NB4 (cell line): ENCODE data around the gene VPS35L.

Source experiments
- DNase-seq: peaks from one replicate; pipeline ENCODE4 v3.0.0; 2010; ENCODE audit warnings: low read depth
- H3K4me3 ChIP-seq: one replicate; pipeline ENCODE4 v1.5.1; 2011; ENCODE audit warnings: mild to moderate bottlenecking, low read depth, low read length, moderate library complexity
- CTCF ChIP-seq: IDR thresholded peaks from one replicate; pipeline ENCODE4 v1.5.1; 2012; ENCODE audit warnings: low read depth, low read length
- MAX ChIP-seq: IDR thresholded peaks from 2 replicates; pipeline ENCODE4 v1.6.1; 2011; ENCODE audit warnings: low read depth, low read length
- MYC ChIP-seq: IDR thresholded peaks from 2 replicates; pipeline ENCODE4 v1.6.1; 2011; ENCODE audit warnings: low read depth, low read length
- POLR2A ChIP-seq: IDR thresholded peaks from 2 replicates; pipeline ENCODE4 v1.6.1; 2011; ENCODE audit warnings: mild to moderate bottlenecking; ENCODE audit not compliant: insufficient read length; ENCODE audit errors: extremely low read depth

Gene VPS35L

GRCh38 chr16:19703172-19703889, 147.8 kb downstream of the VPS35L start:
- TF ChIP-seq POLR2A (no peak), MYC (no peak), CTCF (no peak), MAX (no peak)

GRCh38 chr16:19704321-19705145, 149.0 kb downstream of the VPS35L start:
- no peak overlapping the region for H3K4me3 ChIP-seq
- TF ChIP-seq MYC (no peak), POLR2A (no peak), MAX (no peak), CTCF (no peak)
- no peak for DNase-seq

More at GRCh38 chr16:19703172-19703889, 147.8 kb downstream of the VPS35L start:
- DNase-seq = no peak
- no peak overlapping the region for H3K4me3 ChIP-seq

GRCh38 chr16:19705146-19705501, 149.6 kb downstream of the VPS35L start:
- DNase-seq = no peak
- TF ChIP-seq MYC (no peak), CTCF (no peak), MAX (no peak), POLR2A (no peak)
- no peak overlapping the region for H3K4me3 ChIP-seq

- DNase-seq = no peak
- TF ChIP-seq MAX (no peak), MYC (no peak), CTCF (no peak), POLR2A (no peak)
- H3K4me3 ChIP-seq = no peak overlapping the region
These were observed 150.3 kb downstream of the VPS35L start for GRCh38 chr16:19705843-19706242.

GRCh38 chr16:19706846-19707245, 151.3 kb downstream of the VPS35L start:
- no peak overlapping the region for H3K4me3 ChIP-seq
- no peak for TF ChIP-seq POLR2A
- TF ChIP-seq MAX = no peak
- TF ChIP-seq MYC = no peak
- no peak for TF ChIP-seq CTCF
- no peak for DNase-seq
